Measurements from ENCODE around the gene TRIM24. TPM values are rescaled to one million over a fixed set of nuclear protein-coding genes. Genes with fewer than 3 reads are reported as not detected.

The TRIM24 gene
- total RNA-seq, 1 donor from 2014 or later = 116 TPM

DNA sequence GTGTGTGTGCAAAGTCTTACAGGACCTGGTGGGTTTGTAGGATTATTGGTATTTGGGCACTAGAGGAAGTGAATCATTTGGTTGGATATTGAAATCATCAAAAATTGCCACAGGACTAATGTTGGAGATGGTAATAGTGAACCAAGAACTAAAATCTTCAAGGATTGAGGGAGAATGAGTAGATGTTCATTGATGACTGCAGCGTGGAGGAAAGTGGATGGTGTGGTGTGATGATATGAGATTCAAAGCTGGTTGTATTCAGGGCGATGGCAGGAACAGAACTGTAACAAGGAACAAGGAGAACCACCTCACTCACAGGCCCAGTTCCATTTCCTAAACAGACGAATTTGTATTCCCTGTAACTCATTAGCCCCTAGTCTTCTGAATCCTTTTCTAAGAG, 90.3 kb downstream of the TRIM24 start:
- H3K9me3 ChIP-seq (ENCODE audit: low read depth) = no peaks in the 10 kb centered on the region
- peaks cover 90% of the 10 kb centered on the region for H3K79me2 ChIP-seq (ENCODE audit: low read depth)

DNA sequence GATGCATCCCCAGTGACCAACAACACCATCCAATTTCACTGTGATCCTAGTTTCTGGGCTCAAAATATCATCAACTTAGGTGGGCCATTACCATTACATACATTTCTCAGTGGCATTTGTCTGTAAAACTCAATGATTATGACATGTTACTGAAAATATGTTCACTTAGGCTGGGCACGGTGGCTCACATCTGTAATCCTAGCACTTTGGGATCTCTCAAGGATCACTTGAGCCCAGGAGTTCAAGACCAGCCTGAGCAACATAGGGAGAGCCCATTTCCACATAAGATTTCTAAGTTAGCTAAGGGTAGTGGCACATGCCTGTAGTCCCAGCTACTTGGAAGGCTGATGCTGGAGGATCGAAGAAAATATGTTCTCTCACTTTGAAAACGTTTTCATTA, 91.0 kb downstream of the TRIM24 start:
- H4K20me1 ChIP-seq (ENCODE audit: low read depth) = peaks cover 5% of the 10 kb centered on the region
- no peak for TF ChIP-seq EZH2phosphoT487 (IDR thresholded peaks at IDR 0.05)
- no peak overlapping the region for H3K27ac ChIP-seq
- DNase-seq (ENCODE audit: low spot score) = no peak
- no peaks in the 10 kb centered on the region for H3K27me3 ChIP-seq
- Mint-ChIP-seq H3K9me3 (peaks cover 28% of the 10 kb centered on the region), H3K4me3 (no peak overlapping the region), H3K27me3 (ENCODE audit: insufficient read depth, low read depth) (no peaks in the 10 kb centered on the region), H3K36me3 (peaks cover 81% of the 10 kb centered on the region), H3K4me1 (no peaks in the 10 kb centered on the region), H3K27ac (no peak overlapping the region)
- H3K4me3 ChIP-seq = no peak overlapping the region
- peaks cover 57% of the 10 kb centered on the region for H3F3A ChIP-seq (ENCODE audit: low read depth)
- H3K4me2 ChIP-seq = no peak overlapping the region
- peaks cover 7% of the 10 kb centered on the region for H3K9me3 ChIP-seq (ENCODE audit: low read depth)
- H3K36me3 ChIP-seq = peaks cover 64% of the 10 kb centered on the region
- H2AFZ ChIP-seq (replicated peaks) = no peak overlapping the region
- H3K79me2 ChIP-seq (ENCODE audit: low read depth) = peaks cover 88% of the 10 kb centered on the region
- no peak overlapping the region for H3K9ac ChIP-seq
- peaks cover 15% of the 10 kb centered on the region for H3K4me1 ChIP-seq

More for the DNA sequence above, 90.3 kb downstream of the TRIM24 start:
- H3K9me3 Mint-ChIP-seq = peaks cover 24% of the 10 kb centered on the region
- Histone ChIP-seq H3F3A (ENCODE audit: low read depth) (peaks cover 54% of the 10 kb centered on the region), H3K4me3 (no peak overlapping the region), H3K27me3 (no peaks in the 10 kb centered on the region), H3K9ac (no peak overlapping the region), H4K20me1 (ENCODE audit: low read depth) (peaks cover 5% of the 10 kb centered on the region), H3K4me2 (no peak overlapping the region), H3K36me3 (peaks cover 57% of the 10 kb centered on the region), H3K4me1 (peaks cover 15% of the 10 kb centered on the region), H2AFZ (replicated peaks) (no peak overlapping the region), H3K27ac (no peak overlapping the region)
- H3K36me3 Mint-ChIP-seq = peaks cover 83% of the 10 kb centered on the region
- TF ChIP-seq EZH2phosphoT487 (IDR thresholded peaks at IDR 0.05) (no peak), EZH2 (IDR thresholded peaks at IDR 0.05) (no peak)
- TF ChIP-seq, protein P1, sequence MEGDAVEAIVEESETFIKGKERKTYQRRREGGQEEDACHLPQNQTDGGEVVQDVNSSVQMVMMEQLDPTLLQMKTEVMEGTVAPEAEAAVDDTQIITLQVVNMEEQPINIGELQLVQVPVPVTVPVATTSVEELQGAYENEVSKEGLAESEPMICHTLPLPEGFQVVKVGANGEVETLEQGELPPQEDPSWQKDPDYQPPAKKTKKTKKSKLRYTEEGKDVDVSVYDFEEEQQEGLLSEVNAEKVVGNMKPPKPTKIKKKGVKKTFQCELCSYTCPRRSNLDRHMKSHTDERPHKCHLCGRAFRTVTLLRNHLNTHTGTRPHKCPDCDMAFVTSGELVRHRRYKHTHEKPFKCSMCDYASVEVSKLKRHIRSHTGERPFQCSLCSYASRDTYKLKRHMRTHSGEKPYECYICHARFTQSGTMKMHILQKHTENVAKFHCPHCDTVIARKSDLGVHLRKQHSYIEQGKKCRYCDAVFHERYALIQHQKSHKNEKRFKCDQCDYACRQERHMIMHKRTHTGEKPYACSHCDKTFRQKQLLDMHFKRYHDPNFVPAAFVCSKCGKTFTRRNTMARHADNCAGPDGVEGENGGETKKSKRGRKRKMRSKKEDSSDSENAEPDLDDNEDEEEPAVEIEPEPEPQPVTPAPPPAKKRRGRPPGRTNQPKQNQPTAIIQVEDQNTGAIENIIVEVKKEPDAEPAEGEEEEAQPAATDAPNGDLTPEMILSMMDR (IDR thresholded peaks at IDR 0.05) = no peak
- no peaks in the 10 kb centered on the region for H3K4me1 Mint-ChIP-seq
- H3K4me3 Mint-ChIP-seq = no peak overlapping the region
- no peak for DNase-seq (ENCODE audit: low spot score)
- no peaks in the 10 kb centered on the region for H3K27me3 Mint-ChIP-seq (ENCODE audit: insufficient read depth, low read depth)
- no peak overlapping the region for H3K27ac Mint-ChIP-seq

DNA sequence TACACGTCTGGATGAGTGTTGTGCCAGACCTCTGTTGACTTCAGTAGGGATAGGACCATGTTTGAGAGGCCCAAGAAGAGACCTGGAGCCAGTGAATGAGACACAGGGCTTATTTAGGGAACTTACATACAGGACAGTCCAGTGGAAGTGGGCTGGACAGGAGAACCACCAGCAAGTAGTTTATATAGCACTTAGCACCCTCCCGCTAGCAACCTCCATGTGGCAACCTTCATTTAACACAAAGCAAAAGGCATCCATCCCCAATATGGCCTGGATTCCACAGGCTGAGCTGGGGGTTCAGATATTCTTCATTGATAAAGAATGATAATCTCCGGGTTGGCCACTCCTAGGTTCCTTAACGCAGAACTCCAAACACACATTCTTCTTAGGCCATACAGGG, 93.7 kb downstream of the TRIM24 start:
- Histone ChIP-seq H3F3A (ENCODE audit: low read depth) (peaks cover 37% of the 10 kb centered on the region), H3K27me3 (peaks cover 5% of the 10 kb centered on the region), H2AFZ (replicated peaks) (no peak overlapping the region), H3K79me2 (ENCODE audit: low read depth) (peaks cover 86% of the 10 kb centered on the region), H3K4me2 (no peak overlapping the region), H3K9me3 (ENCODE audit: low read depth) (peaks cover 18% of the 10 kb centered on the region), H3K27ac (no peak overlapping the region), H3K36me3 (peaks cover 72% of the 10 kb centered on the region), H3K9ac (no peak overlapping the region), H4K20me1 (ENCODE audit: low read depth) (peaks cover 4% of the 10 kb centered on the region), H3K4me3 (no peak overlapping the region), H3K4me1 (peaks cover 8% of the 10 kb centered on the region)
- Mint-ChIP-seq H3K4me3 (no peak overlapping the region), H3K36me3 (peaks cover 88% of the 10 kb centered on the region), H3K9me3 (peaks cover 51% of the 10 kb centered on the region), H3K4me1 (no peaks in the 10 kb centered on the region), H3K27ac (no peak overlapping the region), H3K27me3 (ENCODE audit: insufficient read depth, low read depth) (peaks cover 3% of the 10 kb centered on the region)
- TF ChIP-seq, protein P1 (IDR thresholded peaks at IDR 0.05) = no peak
- TF ChIP-seq EZH2phosphoT487 (IDR thresholded peaks at IDR 0.05) = no peak
- TF ChIP-seq EZH2 (IDR thresholded peaks at IDR 0.05) = no peak
- no peak for DNase-seq (ENCODE audit: low spot score)

DNA sequence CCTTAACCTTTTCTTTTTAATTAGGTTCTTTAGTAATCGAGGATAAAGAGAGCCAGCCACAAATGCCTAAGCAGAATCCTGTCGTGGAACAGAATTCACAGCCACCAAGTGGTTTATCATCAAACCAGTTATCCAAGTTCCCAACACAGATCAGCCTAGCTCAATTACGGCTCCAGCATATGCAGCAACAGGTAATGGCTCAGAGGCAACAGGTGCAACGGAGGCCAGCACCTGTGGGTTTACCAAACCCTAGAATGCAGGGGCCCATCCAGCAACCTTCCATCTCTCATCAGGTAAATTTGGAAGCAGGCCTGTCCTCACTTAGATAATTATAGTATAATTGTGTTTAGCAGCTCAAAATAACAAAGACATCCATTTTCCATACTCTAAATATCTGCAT, 94.6 kb downstream of the TRIM24 start:
- H3K4me2 ChIP-seq = no peak overlapping the region
- H3K79me2 ChIP-seq (ENCODE audit: low read depth) = peaks cover 84% of the 10 kb centered on the region
- H3K9me3 Mint-ChIP-seq = peaks cover 53% of the 10 kb centered on the region
- H3K27ac ChIP-seq = no peak overlapping the region
- no peak for DNase-seq (ENCODE audit: low spot score)
- no peak overlapping the region for H3K27ac Mint-ChIP-seq
- H4K20me1 ChIP-seq (ENCODE audit: low read depth) = no peaks in the 10 kb centered on the region
- peaks cover 70% of the 10 kb centered on the region for H3K36me3 ChIP-seq
- H3K27me3 Mint-ChIP-seq (ENCODE audit: insufficient read depth, low read depth) = peaks cover 3% of the 10 kb centered on the region
- H3K36me3 Mint-ChIP-seq = peaks cover 90% of the 10 kb centered on the region
- no peaks in the 10 kb centered on the region for H3K4me1 ChIP-seq
- H3K4me3 Mint-ChIP-seq = no peak overlapping the region
- H2AFZ ChIP-seq (replicated peaks) = no peak overlapping the region
- H3K9ac ChIP-seq = no peak overlapping the region
- no peaks in the 10 kb centered on the region for H3K4me1 Mint-ChIP-seq
- no peak overlapping the region for H3K4me3 ChIP-seq
- peaks cover 5% of the 10 kb centered on the region for H3K27me3 ChIP-seq
- peaks cover 18% of the 10 kb centered on the region for H3K9me3 ChIP-seq (ENCODE audit: low read depth)
- TF ChIP-seq, protein P1 (IDR thresholded peaks at IDR 0.05) = no peak
- TF ChIP-seq EZH2 (IDR thresholded peaks at IDR 0.05) = no peak
- no peak for TF ChIP-seq EZH2phosphoT487 (IDR thresholded peaks at IDR 0.05)
- peaks cover 29% of the 10 kb centered on the region for H3F3A ChIP-seq (ENCODE audit: low read depth)

Measured in neural progenitor cell (in vitro differentiated cells).